ENCODE results near the gene AWAT2. TPM values are rescaled to one million over a fixed set of nuclear protein-coding genes. Genes with fewer than 3 reads are reported as not detected.
"Not testable (repeated sequence)": the region's sequence is repeated elsewhere in the genome, so short reads cannot be mapped to it uniquely, and the experiment has no call there.

AWAT2 gene
- polyA plus RNA-seq, 3 donors, result not detected

DNA sequence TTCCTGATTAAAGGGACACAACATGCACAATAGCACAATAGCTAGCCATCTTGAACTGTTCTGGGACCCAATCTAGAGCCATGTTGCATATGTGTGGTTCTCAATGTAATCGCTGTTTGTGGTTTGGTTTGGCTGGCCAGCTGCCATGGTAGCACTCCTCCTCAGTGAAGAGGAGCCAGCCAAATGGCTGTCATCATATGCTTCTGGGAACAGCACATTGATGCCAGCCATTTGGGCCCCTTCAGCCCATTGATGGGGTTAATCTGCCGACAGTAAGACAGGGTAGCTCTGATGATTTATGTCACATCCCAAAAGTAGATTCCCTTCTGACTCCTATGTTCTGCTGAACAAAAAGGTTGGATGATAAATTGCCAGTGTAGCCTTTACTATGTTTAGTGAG lies 48.5 kb downstream of the AWAT2 start:
- TF ChIP-seq, protein P1, sequence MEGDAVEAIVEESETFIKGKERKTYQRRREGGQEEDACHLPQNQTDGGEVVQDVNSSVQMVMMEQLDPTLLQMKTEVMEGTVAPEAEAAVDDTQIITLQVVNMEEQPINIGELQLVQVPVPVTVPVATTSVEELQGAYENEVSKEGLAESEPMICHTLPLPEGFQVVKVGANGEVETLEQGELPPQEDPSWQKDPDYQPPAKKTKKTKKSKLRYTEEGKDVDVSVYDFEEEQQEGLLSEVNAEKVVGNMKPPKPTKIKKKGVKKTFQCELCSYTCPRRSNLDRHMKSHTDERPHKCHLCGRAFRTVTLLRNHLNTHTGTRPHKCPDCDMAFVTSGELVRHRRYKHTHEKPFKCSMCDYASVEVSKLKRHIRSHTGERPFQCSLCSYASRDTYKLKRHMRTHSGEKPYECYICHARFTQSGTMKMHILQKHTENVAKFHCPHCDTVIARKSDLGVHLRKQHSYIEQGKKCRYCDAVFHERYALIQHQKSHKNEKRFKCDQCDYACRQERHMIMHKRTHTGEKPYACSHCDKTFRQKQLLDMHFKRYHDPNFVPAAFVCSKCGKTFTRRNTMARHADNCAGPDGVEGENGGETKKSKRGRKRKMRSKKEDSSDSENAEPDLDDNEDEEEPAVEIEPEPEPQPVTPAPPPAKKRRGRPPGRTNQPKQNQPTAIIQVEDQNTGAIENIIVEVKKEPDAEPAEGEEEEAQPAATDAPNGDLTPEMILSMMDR (IDR thresholded peaks at IDR 0.05), result no peak
- Histone ChIP-seq H3K27me3 (ENCODE audit: control insufficient read depth in 2 of 2, insufficient read depth in 2 of 2, low read length in 2 of 2) (no peaks in the 10 kb centered on the region), H4K20me1 (ENCODE audit: insufficient read depth, low read length) (no peaks in the 10 kb centered on the region), H3K79me2 (ENCODE audit: insufficient read depth, low read length) (no peaks in the 10 kb centered on the region), H3K4me2 (replicated peaks; ENCODE audit: extremely low read depth, low read length, poor library complexity, severe bottlenecking) (no peak overlapping the region), H3K4me1 (ENCODE audit: control insufficient read depth in 1 of 2, insufficient read depth in 2 of 2, low read length in 2 of 2) (no peaks in the 10 kb centered on the region), H3K27ac (ENCODE audit: low read depth in 1 of 2, low read length in 2 of 2) (no peak overlapping the region), H3K9ac (ENCODE audit: insufficient read depth, low read length, poor library complexity, severe bottlenecking) (no peak overlapping the region), H3K9me3 (replicated peaks in 1 of 2; ENCODE audit: control insufficient read depth in 1 of 2, insufficient read depth in 1 of 2, low read length in 2 of 2) (no peaks in the 10 kb centered on the region), H3K4me3 (replicated peaks in 1 of 3; ENCODE audit: low read depth in 2 of 3, low read length in 3 of 3) (no peak overlapping the region), H3K36me3 (replicated peaks in 1 of 2; ENCODE audit: control insufficient read depth in 1 of 2, insufficient read depth in 2 of 2, low read length in 2 of 2) (no peaks in the 10 kb centered on the region), H2AFZ (ENCODE audit: insufficient read depth, low read depth, low read length, poor library complexity, severe bottlenecking) (no peak overlapping the region)
- no CpG with 5 or more reads among the region's 2 CpGs for WGBS (ENCODE audit: insufficient coverage)
- DNase-seq, result no peak
- no peak overlapping the region for H3K4me3 Mint-ChIP-seq
- H3K9me3 Mint-ChIP-seq, result peaks cover 0 to 7% (median 0%) of the 10 kb centered on the region in 7 donors
- H3K27ac Mint-ChIP-seq, result no peak overlapping the region
- intact Hi-C loops (cut with micrococcal nuclease), result no loop called here
- H3K27me3 Mint-ChIP-seq (ENCODE audit: low read depth in 3 of 3), result peaks cover 0 to 4% (median 0%) of the 10 kb centered on the region in 3 donors
- no peaks in the 10 kb centered on the region for H3K4me1 Mint-ChIP-seq
- no peaks in the 10 kb centered on the region for H3K36me3 Mint-ChIP-seq

DNA sequence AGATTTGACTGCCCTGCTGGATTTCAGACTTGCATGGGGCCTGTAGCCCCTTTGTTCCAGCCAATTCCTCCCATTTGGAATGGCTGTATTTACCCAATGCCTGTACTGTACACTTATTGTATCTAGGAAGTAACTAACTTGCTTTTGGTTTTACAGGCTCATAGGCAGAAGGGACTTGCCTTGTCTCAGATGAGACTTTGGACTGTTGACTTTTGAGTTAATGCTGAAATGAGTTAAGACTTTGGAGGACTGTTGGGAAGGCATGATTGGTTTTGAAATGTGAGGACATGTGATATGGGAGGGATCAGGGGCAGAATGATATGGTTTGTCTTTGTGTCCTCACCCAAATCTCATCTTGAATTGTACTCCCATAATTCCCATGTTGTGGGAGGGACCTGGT lies 51.4 kb downstream of the AWAT2 start:
- H3K79me2 ChIP-seq (ENCODE audit: insufficient read depth, low read length); H3K36me3 Mint-ChIP-seq; H3K4me3 ChIP-seq (replicated peaks in 1 of 3; ENCODE audit: low read depth in 2 of 3, low read length in 3 of 3); H3K9me3 ChIP-seq (replicated peaks in 1 of 2; ENCODE audit: control insufficient read depth in 1 of 2, insufficient read depth in 1 of 2, low read length in 2 of 2); H3K27ac ChIP-seq (ENCODE audit: low read depth in 1 of 2, low read length in 2 of 2); H3K9ac ChIP-seq (ENCODE audit: insufficient read depth, low read length, poor library complexity, severe bottlenecking); H3K27me3 ChIP-seq (ENCODE audit: control insufficient read depth in 2 of 2, insufficient read depth in 2 of 2, low read length in 2 of 2); H3K4me1 Mint-ChIP-seq; H3K4me2 ChIP-seq (replicated peaks; ENCODE audit: extremely low read depth, low read length, poor library complexity, severe bottlenecking); H3K27me3 Mint-ChIP-seq (ENCODE audit: low read depth in 3 of 3); H2AFZ ChIP-seq (ENCODE audit: insufficient read depth, low read depth, low read length, poor library complexity, severe bottlenecking); H3K9me3 Mint-ChIP-seq; DNase-seq; H3K36me3 ChIP-seq (replicated peaks in 1 of 2; ENCODE audit: control insufficient read depth in 1 of 2, insufficient read depth in 2 of 2, low read length in 2 of 2); H4K20me1 ChIP-seq (ENCODE audit: insufficient read depth, low read length); intact Hi-C loops (cut with micrococcal nuclease); H3K4me1 ChIP-seq (ENCODE audit: control insufficient read depth in 1 of 2, insufficient read depth in 2 of 2, low read length in 2 of 2); H3K4me3 Mint-ChIP-seq; H3K27ac Mint-ChIP-seq: not testable (repeated sequence)
